Loucy (cell line): ENCODE data around the gene RAMACL.

Experiments used
- H2AFZ ChIP-seq: fragments of 200-600 bp; sonication (generic); 2 replicates; pipeline ENCODE4 v1.6.0; 2016; ENCODE audit warnings: antibody characterized with exemption, mild to moderate bottlenecking, low read length, moderate library complexity
- H3F3A ChIP-seq: fragments of 200-600 bp; 2 replicates; pipeline ENCODE4 v1.6.0; 2016; ENCODE audit warnings: antibody characterized with exemption, low read depth, mild to moderate bottlenecking
- H3K27me3 ChIP-seq: fragments of 200-600 bp; sonication (generic); 2 replicates; pipeline ENCODE4 v1.6.1; 2014; ENCODE audit warnings: low read length, mild to moderate bottlenecking; ENCODE audit not compliant: insufficient read depth, poor library complexity, severe bottlenecking
- H3K36me3 ChIP-seq: fragments of 200-600 bp; sonication (generic); 2 replicates; pipeline ENCODE4 v1.6.1; 2016; ENCODE audit warnings: low read length; ENCODE audit not compliant: insufficient read depth
- H3K4me1 ChIP-seq: fragments of 200-600 bp; sonication (generic); 2 replicates; pipeline ENCODE4 v1.5.1; 2014; ENCODE audit warnings: low read length, mild to moderate bottlenecking; ENCODE audit not compliant: insufficient read depth, poor library complexity, severe bottlenecking
- H3K4me2 ChIP-seq: fragments of 200-600 bp; sonication (generic); 2 replicates; pipeline ENCODE4 v1.6.0; 2014; ENCODE audit warnings: antibody characterized with exemption, low read length, low read depth, mild to moderate bottlenecking; ENCODE audit not compliant: poor library complexity, severe bottlenecking
- H3K4me3 ChIP-seq: fragments of 200-600 bp; sonication (generic); 2 replicates; pipeline ENCODE4 v1.5.1; 2014; ENCODE audit warnings: low read length, mild to moderate bottlenecking, mixed read lengths; ENCODE audit not compliant: poor library complexity, severe bottlenecking
- H3K79me2 ChIP-seq: fragments of 200-600 bp; sonication (generic); 2 replicates; pipeline ENCODE4 v1.6.1; 2014; ENCODE audit warnings: low read length; ENCODE audit not compliant: insufficient read depth
- H3K9ac ChIP-seq: fragments of 200-600 bp; sonication (generic); 2 replicates; pipeline ENCODE4 v1.6.0; 2014; ENCODE audit warnings: mild to moderate bottlenecking, low read depth, low read length, moderate library complexity; ENCODE audit not compliant: poor library complexity, severe bottlenecking
- H3K9me2 ChIP-seq: fragments of 200-600 bp; sonication (generic); replicated peaks from 2 replicates; pipeline ENCODE4 v1.6.1; 2016; ENCODE audit warnings: low read depth, low read length, mixed read lengths
- H3K9me3 ChIP-seq: fragments of 200-600 bp; sonication (generic); 2 replicates; pipeline ENCODE4 v1.6.1; 2014; ENCODE audit warnings: mild to moderate bottlenecking, antibody characterized with exemption, low read length, low read depth; ENCODE audit not compliant: insufficient read depth
- H4K20me1 ChIP-seq: fragments of 200-600 bp; sonication (generic); 2 replicates; pipeline ENCODE4 v1.6.0; 2014; ENCODE audit warnings: antibody characterized with exemption, low read length, mild to moderate bottlenecking; ENCODE audit not compliant: insufficient read depth, poor library complexity, severe bottlenecking
- CTCF ChIP-seq: fragments of 200-600 bp; sonication (generic); conservative IDR thresholded peaks from 2 replicates; pipeline ENCODE4 v1.5.1; 2014; ENCODE audit warnings: mild to moderate bottlenecking, antibody characterized with exemption, low read length
- EZH2phosphoT487 ChIP-seq: fragments of 200-600 bp; IDR thresholded peaks from 2 replicates; pipeline ENCODE4 v1.6.1; 2018; ENCODE audit warnings: antibody characterized with exemption, mild to moderate bottlenecking, moderate library complexity, borderline replicate concordance

RAMACL gene

GRCh38 chr6:166626177-166627032, 39.9 kb upstream of the RAMACL start:
- no peak overlapping the region for H2AFZ ChIP-seq
- H4K20me1 ChIP-seq, result no peaks in the 10 kb centered on the region
- H3K9me3 ChIP-seq, result no peaks in the 10 kb centered on the region
- no peaks in the 10 kb centered on the region for H3K9me2 ChIP-seq
- peak overlapping the region; percentile 34 for H3K9ac ChIP-seq
- H3F3A ChIP-seq, result peaks cover 2% of the 10 kb centered on the region; the same call in 1 of the 2 replicates
- H3K79me2 ChIP-seq, result no peaks in the 10 kb centered on the region
- TF ChIP-seq CTCF, result no peak
- TF ChIP-seq EZH2phosphoT487, result no peak
- H3K4me2 ChIP-seq, result peak overlapping the region; percentile 74
- H3K4me3 ChIP-seq, result peak overlapping the region; percentile 71
- H3K27me3 ChIP-seq, result no peaks in the 10 kb centered on the region
- H3K4me1 ChIP-seq, result peaks cover 8% of the 10 kb centered on the region
- H3K36me3 ChIP-seq, result no peaks in the 10 kb centered on the region

GRCh38 chr6:166625356-166625755, 38.9 kb upstream of the RAMACL start:
- Histone ChIP-seq H3K79me2 (no peaks in the 10 kb centered on the region), H3K4me3 (no peak overlapping the region), H3K4me1 (peaks cover 8% of the 10 kb centered on the region), H3K9me2 (no peaks in the 10 kb centered on the region), H3K27me3 (no peaks in the 10 kb centered on the region), H3K9me3 (no peaks in the 10 kb centered on the region), H3F3A (peaks cover 2% of the 10 kb centered on the region; the same call in 1 of the 2 replicates), H3K4me2 (no peak overlapping the region), H4K20me1 (no peaks in the 10 kb centered on the region), H2AFZ (no peak overlapping the region; the same call in 1 of the 2 replicates), H3K36me3 (no peaks in the 10 kb centered on the region), H3K9ac (no peak overlapping the region)
- TF ChIP-seq EZH2phosphoT487 (no peak), CTCF (no peak)

GRCh38 chr6:166624275-166624674, 37.8 kb upstream of the RAMACL start:
- H3K9ac ChIP-seq, result no peak overlapping the region
- no peaks in the 10 kb centered on the region for H3K27me3 ChIP-seq
- H3K79me2 ChIP-seq, result no peaks in the 10 kb centered on the region
- no peaks in the 10 kb centered on the region for H3K9me3 ChIP-seq
- H3K4me2 ChIP-seq, result no peak overlapping the region
- TF ChIP-seq EZH2phosphoT487 (no peak), CTCF (no peak)
- H3K4me3 ChIP-seq, result no peak overlapping the region
- H3F3A ChIP-seq, result peaks cover 2% of the 10 kb centered on the region; the same call in 1 of the 2 replicates
- no peaks in the 10 kb centered on the region for H3K9me2 ChIP-seq
- H4K20me1 ChIP-seq, result no peaks in the 10 kb centered on the region
- H3K4me1 ChIP-seq, result peaks cover 12% of the 10 kb centered on the region
- no peaks in the 10 kb centered on the region for H3K36me3 ChIP-seq
- no peak overlapping the region for H2AFZ ChIP-seq
